OCI-LY7 (cell line): ENCODE results near the gene FBXL15. TPM values are rescaled to one million over a fixed set of nuclear protein-coding genes. Genes with fewer than 3 reads are reported as not detected.

Experiments
- BruUV-seq: library from RNA; stranded (reverse); fragments of 400-500 nt; replicated peaks from 2 replicates; lab custom pipeline; 2021; lab: Mats Ljungman, UMichigan
- CTCF ChIA-PET: fragments of 300-600 bp; sonication (Branson Sonifier 250); formaldehyde crosslinking; loops from one replicate; lab custom pipeline; 2022; ENCODE audit warnings: antibody characterized with exemption; ENCODE audit not compliant: unreplicated experiment; lab: Charles Lee
- POLR2A ChIA-PET: fragments of 300-600 bp; sonication (Branson Sonifier 250); formaldehyde crosslinking; loops from one replicate; lab custom pipeline; 2022; ENCODE audit warnings: antibody characterized with exemption; lab: Charles Lee
- DNase-seq: peaks from one replicate; pipeline ENCODE4 v3.0.0-alpha.2; 2015; ENCODE audit warnings: low spot score
- H2AFZ ChIP-seq: fragments of 200-600 bp; sonication (generic), shearing (Covaris generic); 2 replicates; pipeline ENCODE4 v1.6.1; 2014; ENCODE audit warnings: mild to moderate bottlenecking, antibody characterized with exemption, low read length, moderate library complexity
- H3K27ac ChIP-seq: fragments of 200-600 bp; sonication (generic); 2 replicates; pipeline ENCODE4 v1.5.1; 2014; ENCODE audit warnings: mixed run types, low read depth, mild to moderate bottlenecking, moderate library complexity, low read length, inconsistent platforms; ENCODE audit not compliant: poor library complexity, severe bottlenecking
- H3K36me3 ChIP-seq: fragments of 200-600 bp; sonication (generic); 2 replicates; pipeline ENCODE4 v1.6.1; 2014; ENCODE audit warnings: mild to moderate bottlenecking, antibody characterized with exemption, low read length, moderate library complexity, mixed read lengths; ENCODE audit not compliant: insufficient read depth
- H3K4me1 ChIP-seq: fragments of 200-600 bp; sonication (generic); 2 replicates; pipeline ENCODE4 v1.5.1; 2014; ENCODE audit warnings: mild to moderate bottlenecking, low read length; ENCODE audit not compliant: insufficient read depth, poor library complexity, severe bottlenecking
- H3K4me2 ChIP-seq: fragments of 200-600 bp; sonication (generic); 2 replicates; pipeline ENCODE4 v1.6.1; 2014; ENCODE audit warnings: mild to moderate bottlenecking, low read length
- H3K4me3 ChIP-seq: fragments of 200-600 bp; sonication (generic); 2 replicates; pipeline ENCODE4 v1.5.1; 2014; ENCODE audit warnings: mild to moderate bottlenecking, low read depth, low read length; ENCODE audit not compliant: poor library complexity, severe bottlenecking
- H3K79me2 ChIP-seq: fragments of 200-600 bp; sonication (generic); 2 replicates; pipeline ENCODE4 v1.6.1; 2016; ENCODE audit warnings: low read depth, mild to moderate bottlenecking, low read length, moderate library complexity, mixed read lengths; ENCODE audit not compliant: insufficient read depth
- H3K9me2 ChIP-seq: fragments of 200-600 bp; sonication (generic); 2 replicates; pipeline ENCODE4 v1.6.1; 2016; ENCODE audit warnings: mild to moderate bottlenecking, low read length, mixed read lengths; ENCODE audit not compliant: insufficient read depth
- H3K9me3 ChIP-seq: fragments of 200-600 bp; sonication (generic); 2 replicates; pipeline ENCODE4 v1.6.1; 2014; ENCODE audit warnings: mild to moderate bottlenecking, mixed run types, low read length, mixed read lengths
- H4K20me1 ChIP-seq: fragments of 200-600 bp; sonication (generic); 2 replicates; pipeline ENCODE4 v1.6.1; 2014; ENCODE audit warnings: mild to moderate bottlenecking, antibody characterized with exemption, low read length, moderate library complexity, mixed read lengths; ENCODE audit not compliant: insufficient read depth
- EZH2phosphoT487 ChIP-seq: fragments of 200-600 bp; sonication (generic); IDR thresholded peaks from 2 replicates; pipeline ENCODE4 v1.6.1; 2018; ENCODE audit warnings: low read depth, borderline replicate concordance, mild to moderate bottlenecking, mixed run types, antibody characterized with exemption, low read length, moderate library complexity, mixed read lengths
- intact Hi-C: fragments of 100-400 bp; cut with micrococcal nuclease; formaldehyde crosslinking; loops from one replicate; pipeline ENCODE4 v1.10.0; 2022; ENCODE audit not compliant: unreplicated experiment
- total RNA-seq, 2 experiments: library from RNA; depleted of rRNA in 1 of 2; stranded (reverse); fragments of >200 nt in 1 of 2; shearing (Covaris generic) in 1 of 2; gene quantifications; 2 replicates each; pipeline ENCODE4 v1.2.3, GENCODE V29; 2014 to 2022
- TF ChIP-seq, protein P1 (sequence below): fragments of 200-600 bp; sonication (generic); conservative IDR thresholded peaks from 2 replicates; pipeline ENCODE4 v1.5.1; 2014; ENCODE audit warnings: mild to moderate bottlenecking, antibody characterized with exemption, low read length, moderate library complexity, mixed read lengths

The FBXL15 gene
- total RNA-seq, 2 experiments from 2014 or later: 13.3 to 18.2 TPM

DNA sequence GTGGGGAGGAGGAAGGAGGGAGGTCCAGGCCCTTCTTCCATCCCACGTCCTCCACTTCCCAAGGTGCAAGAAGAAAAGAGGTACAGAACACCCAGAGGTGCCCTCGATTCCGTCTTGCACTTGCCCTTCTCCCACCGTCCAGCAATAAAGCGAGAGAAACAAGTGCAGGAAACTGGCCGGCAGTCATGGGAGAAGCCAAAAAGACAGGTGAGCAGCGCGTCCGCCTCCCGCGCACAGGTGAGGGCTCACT is 29.4 kb downstream of the FBXL15 start:
- H3K4me2 ChIP-seq: peak overlapping the region; percentile 75
- H3K4me3 ChIP-seq: peak overlapping the region; percentile 96
- H2AFZ ChIP-seq: peak overlapping the region; percentile 95; the same call in 1 of the 2 replicates
- H3K9me3 ChIP-seq: no peaks in the 10 kb centered on the region
- H3K27ac ChIP-seq: peak overlapping the region; percentile 83
- ChIA-PET POLR2A (interaction anchor here (0.7 to 4.3 kb wide), 12 partner anchors 8 to 716 kb away, joined by 3 to 49 read pairs (median 4); no protein-coding TSS in a partner anchor), CTCF (interaction anchor here (0.7 to 0.8 kb wide), 2 partner anchors 17 to 106 kb away, joined by 3 to 4 read pairs; no protein-coding TSS in a partner anchor)
- intact Hi-C loops: loop anchor here (1.0 to 5.0 kb wide), 5 partner anchors 11 to 197 kb away; partner anchors contain the start of genes ACTR1A, CUEDC2 and SUFU
- no peak for DNase-seq
- H3K4me1 ChIP-seq: peaks cover 33% of the 10 kb centered on the region
- H3K79me2 ChIP-seq: peaks cover 13% of the 10 kb centered on the region
- BruUV-seq: TSS peak; percentile 54
- H3K9me2 ChIP-seq: no peaks in the 10 kb centered on the region
- peaks cover 30% of the 10 kb centered on the region for H3K36me3 ChIP-seq
- no peak for TF ChIP-seq EZH2phosphoT487
- TF ChIP-seq, protein P1, sequence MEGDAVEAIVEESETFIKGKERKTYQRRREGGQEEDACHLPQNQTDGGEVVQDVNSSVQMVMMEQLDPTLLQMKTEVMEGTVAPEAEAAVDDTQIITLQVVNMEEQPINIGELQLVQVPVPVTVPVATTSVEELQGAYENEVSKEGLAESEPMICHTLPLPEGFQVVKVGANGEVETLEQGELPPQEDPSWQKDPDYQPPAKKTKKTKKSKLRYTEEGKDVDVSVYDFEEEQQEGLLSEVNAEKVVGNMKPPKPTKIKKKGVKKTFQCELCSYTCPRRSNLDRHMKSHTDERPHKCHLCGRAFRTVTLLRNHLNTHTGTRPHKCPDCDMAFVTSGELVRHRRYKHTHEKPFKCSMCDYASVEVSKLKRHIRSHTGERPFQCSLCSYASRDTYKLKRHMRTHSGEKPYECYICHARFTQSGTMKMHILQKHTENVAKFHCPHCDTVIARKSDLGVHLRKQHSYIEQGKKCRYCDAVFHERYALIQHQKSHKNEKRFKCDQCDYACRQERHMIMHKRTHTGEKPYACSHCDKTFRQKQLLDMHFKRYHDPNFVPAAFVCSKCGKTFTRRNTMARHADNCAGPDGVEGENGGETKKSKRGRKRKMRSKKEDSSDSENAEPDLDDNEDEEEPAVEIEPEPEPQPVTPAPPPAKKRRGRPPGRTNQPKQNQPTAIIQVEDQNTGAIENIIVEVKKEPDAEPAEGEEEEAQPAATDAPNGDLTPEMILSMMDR: no peak
- no peaks in the 10 kb centered on the region for H4K20me1 ChIP-seq

DNA sequence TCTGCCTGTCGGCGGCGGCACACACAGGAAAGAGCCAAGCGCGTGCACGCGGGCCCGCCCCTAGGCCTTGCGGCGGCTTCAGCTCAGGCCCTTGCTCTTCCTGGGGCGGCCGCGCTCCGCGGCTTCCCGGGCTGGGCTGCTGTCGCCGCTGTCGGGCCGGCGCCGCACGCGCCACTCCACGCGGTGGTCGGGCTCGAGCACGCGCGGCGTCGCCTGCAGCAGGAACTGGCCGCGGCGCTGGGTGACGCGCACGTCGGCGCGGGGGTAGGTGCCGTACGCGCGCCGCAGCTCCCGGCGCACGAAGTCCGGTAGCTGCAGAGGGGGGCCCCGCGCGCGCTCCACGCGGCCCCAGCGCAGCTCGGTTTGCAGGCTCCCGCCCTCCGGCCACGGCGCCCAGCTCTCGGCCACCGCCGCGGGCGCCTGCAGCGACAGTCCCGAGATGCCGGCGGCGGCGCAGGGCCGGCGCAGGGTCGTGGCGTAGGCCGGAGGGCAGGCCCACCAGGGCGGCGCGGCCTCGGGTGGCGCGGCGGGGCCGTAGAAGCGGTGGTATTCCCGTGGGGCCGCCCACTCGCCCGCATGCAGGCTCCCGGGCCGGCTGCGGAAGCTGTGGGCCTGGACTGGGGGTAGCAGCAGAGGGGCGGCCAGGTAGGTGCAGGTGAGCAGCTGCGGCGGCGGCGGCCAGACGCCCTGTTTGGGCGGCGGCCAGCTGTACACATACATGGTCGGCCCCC is 29.9 kb downstream of the FBXL15 start:
- peak overlapping the region; percentile 96 for H3K4me3 ChIP-seq
- DNase-seq: peak; percentile 94
- peaks cover 35% of the 10 kb centered on the region for H3K36me3 ChIP-seq
- BruUV-seq: no TSS peak
- peak overlapping the region; percentile 95; the same call in 1 of the 2 replicates for H2AFZ ChIP-seq
- TF ChIP-seq, protein P1: no peak
- TF ChIP-seq EZH2phosphoT487: no peak
- peak overlapping the region; percentile 83 for H3K27ac ChIP-seq
- intact Hi-C loops: loop anchor here (1.0 to 5.0 kb wide), 5 partner anchors 11 to 197 kb away; partner anchors contain the start of genes ACTR1A, CUEDC2 and SUFU
- peaks cover 13% of the 10 kb centered on the region for H3K79me2 ChIP-seq
- no peaks in the 10 kb centered on the region for H3K9me3 ChIP-seq
- ChIA-PET POLR2A (interaction anchor here (0.7 to 4.3 kb wide), 14 partner anchors 7 to 1471 kb away, joined by 3 to 49 read pairs (median 4); partner anchors contain the start of genes CUEDC2 and FBXL15), CTCF (interaction anchor here (1.0 kb wide), 1 partner anchor 19 kb away, joined by 3 read pairs; no protein-coding TSS in a partner anchor)
- no peaks in the 10 kb centered on the region for H3K9me2 ChIP-seq
- peaks cover 33% of the 10 kb centered on the region for H3K4me1 ChIP-seq
- H3K4me2 ChIP-seq: peak overlapping the region; percentile 75
- H4K20me1 ChIP-seq: no peaks in the 10 kb centered on the region
